HuH-7.5 (cell line): Measurements from ENCODE around the gene HS1BP3.

Source experiments
- DNase-seq: peaks from one replicate; pipeline ENCODE4 v3.0.0; 2011; ENCODE audit warnings: low spot score

Gene HS1BP3

DNA sequence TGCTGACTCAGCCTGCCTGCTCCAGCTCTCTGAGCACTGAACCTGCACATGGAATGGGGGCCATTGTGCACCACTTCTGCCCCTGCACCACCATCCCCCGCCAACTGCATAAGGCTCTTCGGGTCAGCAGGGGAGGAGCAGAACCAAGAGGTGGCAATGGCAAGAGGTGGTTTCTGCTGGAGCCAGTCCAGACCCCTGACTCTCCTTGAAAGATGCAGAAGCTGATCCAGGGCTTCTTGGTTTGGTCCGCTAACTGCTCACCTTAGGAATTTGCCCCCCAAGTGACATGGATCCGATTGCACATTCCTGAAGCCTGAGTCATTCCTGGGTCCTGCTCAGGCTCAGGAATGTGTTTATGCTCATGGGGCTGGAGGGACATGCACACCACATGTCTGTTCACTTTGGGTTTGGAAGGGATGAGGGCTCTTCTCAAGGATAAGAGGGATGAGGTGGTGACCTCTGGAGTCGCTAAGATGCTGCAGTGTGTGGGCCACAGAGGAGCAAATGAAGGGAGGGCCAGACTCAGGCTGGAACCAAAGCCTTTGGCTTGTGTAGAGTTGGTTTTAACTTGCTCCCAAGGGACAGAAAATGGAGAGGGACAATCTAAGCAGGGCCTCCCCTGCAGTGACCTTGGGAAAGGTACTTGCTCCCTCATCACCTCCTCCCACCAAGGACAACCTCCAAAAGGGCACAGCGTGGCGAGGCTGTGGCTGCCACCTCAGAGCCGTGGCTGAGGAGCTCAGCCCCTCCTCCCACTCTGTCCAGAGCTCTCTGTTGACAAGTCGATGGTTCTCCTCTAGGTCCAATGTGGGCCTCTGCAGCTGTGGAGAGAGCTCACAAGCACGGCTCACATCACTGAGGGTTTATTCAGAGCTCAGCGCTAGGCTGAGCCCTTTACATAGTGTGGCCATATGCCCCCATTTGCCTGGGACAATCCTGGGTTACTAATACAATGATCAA, 66.2 kb downstream of the HS1BP3 start:
- peak; percentile 41 for DNase-seq

DNA sequence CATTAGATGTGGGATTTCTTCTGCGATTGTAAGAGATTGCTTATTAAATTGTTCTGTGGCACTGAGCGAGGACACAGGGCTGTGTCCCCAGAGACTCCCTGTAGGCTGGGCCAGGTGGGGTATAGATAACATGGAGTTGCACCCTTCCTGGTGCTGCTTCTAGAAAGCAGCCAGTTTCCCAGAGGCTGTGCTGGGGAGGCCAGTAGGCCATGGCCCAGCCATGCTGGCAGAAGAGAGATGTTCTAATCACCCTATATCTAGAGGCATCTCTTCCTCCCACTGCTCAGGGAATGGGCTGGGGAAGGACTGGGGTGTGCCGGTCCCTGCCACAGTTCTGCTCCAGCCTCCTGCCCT, 66.9 kb downstream of the HS1BP3 start:
- DNase-seq = no peak

DNA sequence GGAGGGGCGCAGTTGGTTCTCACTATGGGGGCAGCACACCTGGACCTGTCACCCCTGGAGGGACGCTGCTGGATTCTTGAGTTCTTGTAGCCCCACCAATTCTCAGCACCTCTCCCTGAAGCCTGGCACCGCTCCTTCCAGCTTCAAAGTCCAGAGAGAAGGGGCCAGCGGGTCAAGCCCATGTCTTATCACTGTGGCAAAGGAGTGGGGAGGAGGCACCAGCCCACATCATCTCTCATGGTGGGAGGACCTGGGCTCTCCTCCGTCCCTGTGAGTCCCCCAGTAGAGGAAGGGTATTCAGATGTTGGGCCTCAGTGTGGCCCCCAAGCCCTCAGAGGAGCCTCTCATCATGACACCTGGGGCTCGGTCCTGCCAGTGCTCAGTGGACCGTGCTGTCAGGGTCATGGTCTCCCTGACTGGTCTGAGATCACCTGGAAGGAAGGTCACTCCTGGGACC, 67.4 kb downstream of the HS1BP3 start:
- no peak for DNase-seq

DNA sequence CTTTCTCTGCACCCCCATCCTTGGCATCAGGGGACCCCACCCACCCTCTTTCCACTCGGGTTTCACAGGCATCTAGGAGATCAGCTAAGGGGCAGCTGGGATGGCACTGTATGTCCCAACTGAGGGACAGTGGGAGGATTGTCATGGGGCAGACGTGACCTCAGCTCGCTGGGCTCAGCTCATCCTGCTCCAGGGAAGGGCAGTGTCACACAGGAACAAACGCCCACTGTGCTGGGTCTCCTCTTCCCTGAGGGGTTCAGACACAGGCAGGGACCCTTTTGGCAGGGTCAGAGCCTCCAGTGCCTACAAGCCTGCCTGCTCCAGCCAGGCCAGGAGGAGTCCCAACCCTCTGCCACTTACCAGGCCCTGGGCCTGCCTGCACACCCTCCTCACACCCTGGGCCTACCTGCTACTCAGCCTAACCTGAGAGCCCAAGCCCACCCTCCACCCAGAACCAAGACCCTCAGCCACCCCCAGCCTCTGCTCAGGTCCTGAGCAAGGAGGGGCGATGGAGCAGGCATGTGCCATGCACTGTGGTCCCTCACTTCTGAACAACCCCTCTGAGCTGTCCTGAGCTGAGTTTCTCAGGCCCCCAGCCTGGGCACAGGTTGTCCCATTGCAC, 68.2 kb downstream of the HS1BP3 start:
- no peak for DNase-seq

DNA sequence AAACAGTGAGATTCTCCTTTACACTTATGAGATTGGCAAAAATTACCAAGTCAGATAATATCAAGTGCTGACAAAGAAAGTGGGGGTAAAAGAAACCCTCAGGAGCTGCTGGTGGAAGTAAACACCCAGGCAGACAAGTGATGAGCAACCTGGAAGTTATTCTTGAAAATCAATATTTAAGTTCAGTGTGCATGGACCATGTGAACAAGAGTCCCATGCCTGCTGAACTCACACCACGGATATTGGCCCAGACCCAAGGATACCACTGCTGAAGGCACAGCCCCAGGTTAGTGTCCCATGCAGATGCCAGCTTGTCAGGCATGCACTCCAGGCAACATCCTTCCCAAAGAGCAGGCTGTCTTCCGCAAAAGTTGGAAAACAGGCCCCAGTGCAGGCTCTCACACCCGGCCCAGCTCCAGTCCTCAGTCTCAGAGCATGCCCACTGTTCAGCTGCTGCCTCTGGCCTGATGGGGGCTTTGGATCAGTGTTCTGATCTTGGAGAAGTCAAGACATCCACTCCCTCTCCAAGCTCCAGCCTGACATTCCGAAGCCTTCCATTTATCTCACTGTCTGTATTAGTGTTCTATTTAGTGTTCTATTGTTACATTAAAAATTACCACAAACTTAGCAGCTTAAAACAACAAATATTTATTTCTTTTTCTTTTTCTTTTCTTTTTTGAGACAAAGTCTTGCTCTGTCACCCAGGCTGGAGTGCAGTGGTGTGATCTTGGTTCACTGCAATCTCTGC, 70.0 kb downstream of the HS1BP3 start:
- no peak for DNase-seq

DNA sequence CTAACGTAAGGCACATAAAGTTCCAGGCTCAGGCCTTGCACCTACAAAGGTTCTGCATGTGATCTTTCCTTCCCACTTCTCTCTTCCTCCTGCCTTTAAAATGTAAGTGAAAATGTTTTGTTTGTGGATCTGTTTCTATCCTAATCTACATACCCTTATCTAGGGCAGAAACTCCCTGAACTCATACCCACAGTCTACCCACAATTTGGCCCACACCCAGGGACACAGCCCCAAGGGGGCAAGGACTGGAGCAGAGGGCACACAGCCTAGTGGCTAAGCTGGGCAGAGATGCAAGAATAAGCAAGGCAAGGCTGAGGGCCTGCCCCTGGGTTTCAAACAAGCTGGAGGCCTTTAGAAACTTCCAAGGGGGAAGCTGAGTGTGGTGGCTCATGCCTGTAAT, 71.0 kb downstream of the HS1BP3 start:
- DNase-seq = no peak

DNA sequence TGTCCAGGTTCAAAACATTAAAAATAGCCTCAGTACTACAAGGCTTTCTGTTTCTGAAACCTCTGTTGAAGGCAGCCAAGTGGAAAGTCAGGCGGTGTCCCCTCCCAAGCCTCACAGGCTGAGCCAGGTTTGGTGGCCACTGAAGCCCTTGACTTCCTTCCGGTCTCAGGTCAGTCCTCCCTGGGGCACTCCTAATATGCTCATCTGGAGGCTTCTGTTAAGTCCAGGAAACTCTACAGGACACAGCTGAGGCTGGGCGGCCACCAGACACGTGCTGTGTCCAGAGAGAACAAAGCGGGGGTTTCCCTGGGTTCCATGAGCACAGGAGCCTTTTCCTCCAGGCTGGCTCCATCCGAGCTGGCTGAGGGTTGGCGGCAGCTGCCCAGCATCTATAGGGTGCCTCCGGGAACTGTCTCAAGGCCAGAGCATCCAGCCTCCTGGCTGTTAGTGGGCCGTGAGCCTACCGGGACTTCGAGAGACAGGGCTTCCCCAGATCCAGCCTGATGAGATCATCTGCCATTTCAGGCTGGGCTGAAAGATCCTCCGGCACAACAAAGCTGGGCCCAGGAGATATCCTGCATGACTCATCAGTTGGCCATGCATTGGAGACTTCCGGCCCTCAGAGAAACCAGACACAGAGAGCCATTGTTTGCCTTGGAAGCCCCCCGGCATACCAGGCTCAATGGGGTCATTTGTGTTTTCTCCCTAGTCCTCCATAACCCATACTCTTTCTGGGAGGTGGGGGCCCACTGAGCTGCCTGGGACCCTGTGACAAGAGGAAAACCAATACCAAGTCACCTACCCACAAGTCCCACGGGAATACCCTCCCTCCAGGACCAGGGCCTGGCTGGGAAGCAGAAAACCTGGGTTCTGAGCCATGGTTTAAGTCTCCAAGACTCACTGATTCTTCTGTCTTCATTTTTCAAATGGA, 71.7 kb downstream of the HS1BP3 start:
- peak; percentile 46 for DNase-seq

DNA sequence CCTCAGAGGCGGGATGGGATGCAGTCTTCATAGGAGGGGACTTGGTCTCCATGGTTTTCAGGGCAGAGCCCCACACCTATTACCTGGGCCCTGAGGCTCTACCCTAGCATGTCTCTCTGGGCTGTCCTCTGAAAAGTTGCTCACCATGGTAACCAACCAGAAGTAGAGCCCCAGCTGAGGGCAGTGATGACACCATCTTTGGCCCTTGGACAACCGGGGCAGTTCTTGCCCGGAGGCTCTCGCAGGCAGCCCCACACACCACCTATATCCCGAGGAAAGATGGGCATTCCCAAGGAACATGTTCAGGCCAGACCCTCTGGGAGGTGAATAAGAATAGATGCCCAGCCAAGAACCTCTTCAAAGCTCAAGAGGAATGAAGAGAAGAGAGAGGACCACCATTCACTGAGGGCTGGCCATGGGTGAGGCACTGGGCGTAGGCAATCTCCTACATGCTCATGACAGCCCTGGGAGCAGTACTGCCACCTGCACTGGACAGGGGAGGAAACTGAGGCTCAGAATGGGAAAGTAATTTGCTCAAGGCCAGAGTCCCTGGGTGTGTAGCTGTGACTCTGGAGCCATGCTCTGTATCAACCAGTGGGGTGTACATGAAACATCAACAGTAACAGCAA, 72.5 kb downstream of the HS1BP3 start:
- DNase-seq = no peak

DNA sequence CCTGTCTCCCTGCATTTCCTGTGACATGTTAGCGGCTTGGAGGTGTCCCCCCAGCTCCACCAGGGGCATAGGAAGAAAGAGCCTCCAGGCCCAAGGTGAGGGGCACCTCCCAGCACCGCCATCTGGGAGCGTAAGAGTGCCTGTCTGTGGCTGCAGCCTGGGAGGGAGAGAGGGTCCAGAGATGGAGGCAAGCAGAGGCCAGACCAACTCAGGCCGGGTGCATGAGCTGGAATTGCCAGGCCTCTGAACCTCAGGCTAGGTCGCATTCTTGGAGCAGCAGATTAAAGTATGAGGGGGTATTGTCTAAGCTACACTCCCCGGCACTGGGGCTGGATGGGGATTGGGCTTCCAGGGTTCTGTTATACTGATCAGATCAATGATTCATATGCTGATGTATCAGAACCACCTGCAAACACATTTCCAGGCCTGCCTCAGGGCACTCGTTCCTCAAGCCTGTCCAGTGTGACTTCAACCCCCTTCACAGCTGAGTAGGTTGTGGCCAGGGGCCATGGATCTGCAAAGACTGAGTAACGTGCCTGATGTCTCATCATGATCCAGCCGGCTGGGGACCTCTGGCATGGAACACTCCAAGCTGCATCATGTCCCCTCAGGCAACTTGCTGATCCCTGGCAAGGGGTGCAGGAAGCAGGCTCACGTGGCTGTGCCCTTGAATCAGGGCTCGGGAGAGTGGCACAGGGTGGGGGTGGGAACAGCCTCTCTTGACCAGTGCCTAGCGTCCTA, 73.2 kb downstream of the HS1BP3 start:
- no peak for DNase-seq

DNA sequence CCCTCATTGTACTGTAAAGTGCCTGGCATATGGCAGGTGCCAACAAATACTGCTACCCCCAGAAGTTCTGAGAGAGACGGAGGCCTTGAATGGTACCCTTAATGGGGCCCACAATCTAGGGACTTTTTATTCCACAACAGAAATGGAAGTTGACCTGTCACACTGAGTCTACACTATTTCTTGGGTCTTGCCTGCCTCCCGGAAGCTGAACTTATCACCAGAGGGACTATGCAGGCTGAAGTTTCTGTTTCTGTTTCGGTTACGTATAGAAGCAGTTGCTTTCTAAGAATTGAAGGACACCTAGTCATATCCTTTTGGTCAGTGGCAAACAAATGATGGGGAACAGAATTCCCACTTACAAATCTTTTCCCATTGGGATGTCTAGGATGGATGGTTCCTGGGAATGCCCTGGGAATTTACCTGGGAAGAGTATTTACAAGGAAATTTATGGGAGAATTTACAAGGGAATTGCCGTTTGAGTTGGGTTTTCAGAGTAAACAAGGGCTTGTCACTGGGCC, 74.2 kb downstream of the HS1BP3 start:
- DNase-seq = no peak

DNA sequence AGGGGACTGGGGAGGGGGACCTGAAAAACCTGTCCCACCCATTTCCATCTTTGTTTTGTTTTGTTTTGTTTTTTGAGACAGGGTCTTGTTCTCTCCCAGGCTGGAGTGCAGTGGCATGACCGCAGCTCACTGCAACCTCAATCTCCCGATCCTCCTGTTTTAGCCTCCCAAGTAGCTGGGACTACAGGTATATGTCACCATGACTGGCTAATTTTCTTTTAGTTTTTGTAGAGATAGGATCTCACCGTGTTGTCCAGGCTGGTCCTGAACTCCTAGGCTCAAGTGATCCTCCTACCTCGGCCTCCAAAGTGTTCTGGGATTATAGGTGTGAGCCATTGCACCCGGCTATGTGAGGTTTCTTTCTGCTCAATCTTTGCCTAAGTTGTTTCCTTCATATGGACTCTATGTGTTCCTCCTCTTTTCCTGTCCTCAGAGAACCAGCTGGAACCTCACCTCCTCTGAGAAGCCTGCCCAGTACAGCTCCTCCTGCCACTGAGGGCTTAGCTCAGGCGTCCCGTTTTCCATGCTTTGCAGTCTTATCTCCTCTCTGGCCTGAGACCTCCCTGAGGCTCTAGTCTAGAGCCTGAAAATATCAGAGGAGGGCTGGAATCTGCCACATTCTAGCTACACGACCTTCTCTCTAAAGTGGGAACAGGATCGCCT, 74.8 kb downstream of the HS1BP3 start:
- no peak for DNase-seq

DNA sequence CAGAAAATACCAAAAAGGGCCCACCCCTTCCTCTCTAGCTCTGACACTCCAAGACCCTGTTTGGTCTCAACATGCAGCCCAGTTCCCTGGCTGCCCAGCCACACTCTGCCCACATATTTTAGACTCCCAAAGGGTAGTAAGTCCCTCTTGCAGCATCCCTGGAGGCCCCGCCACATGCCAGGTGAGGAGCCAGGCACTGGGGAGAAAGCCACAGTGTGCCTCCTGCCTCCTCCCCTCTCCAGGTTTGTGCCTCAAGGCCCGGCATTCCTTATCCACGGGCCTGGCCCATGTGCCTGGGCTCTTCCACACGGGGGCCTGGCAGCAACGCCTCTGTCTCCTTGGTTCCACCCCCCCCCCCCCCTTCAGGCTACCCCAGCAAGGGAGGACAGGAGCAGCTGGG, 75.5 kb downstream of the HS1BP3 start:
- no peak for DNase-seq

DNA sequence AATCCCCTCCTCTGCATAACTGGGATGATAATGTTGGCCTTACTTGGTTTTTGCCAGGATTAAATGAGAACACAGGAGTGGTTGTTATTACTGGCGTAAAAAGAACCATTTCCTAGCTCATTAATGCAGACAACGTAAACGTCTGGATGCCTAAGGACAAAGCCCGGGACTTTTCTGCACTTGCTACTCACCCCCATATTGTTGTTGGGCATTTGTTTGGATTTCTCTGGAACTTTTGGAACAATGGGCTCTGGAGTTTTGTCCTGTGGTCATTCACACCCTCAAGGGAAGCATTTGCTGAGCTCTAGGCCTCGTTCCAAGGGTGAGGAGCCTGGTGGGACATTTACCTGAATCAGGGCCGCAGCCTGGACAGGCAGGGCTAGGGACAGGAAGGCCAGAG, 76.0 kb downstream of the HS1BP3 start:
- no peak for DNase-seq

DNA sequence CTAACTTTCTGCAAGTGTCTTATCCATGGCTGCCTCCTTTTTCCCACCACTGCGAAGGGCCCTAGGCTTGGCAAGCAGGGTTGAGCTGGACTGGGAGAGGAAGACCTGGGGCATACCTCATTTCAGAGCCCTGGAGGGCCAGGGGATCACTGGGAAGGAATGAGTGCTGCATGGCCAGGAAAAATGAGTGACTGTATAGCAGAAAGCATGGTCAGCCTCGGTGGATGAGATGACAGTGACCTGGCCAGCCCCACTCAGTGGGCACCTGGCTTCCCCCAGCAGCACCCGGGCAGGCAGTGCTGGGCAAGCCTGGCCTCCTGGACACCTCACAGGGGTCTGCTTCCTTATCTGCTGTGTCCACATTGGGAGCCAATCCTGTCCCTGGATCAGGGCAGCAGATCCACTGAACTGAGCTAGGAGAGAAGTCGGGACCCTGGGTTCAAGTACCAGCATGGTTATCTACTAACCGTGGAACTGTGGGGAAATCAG, 76.4 kb downstream of the HS1BP3 start:
- no peak for DNase-seq

DNA sequence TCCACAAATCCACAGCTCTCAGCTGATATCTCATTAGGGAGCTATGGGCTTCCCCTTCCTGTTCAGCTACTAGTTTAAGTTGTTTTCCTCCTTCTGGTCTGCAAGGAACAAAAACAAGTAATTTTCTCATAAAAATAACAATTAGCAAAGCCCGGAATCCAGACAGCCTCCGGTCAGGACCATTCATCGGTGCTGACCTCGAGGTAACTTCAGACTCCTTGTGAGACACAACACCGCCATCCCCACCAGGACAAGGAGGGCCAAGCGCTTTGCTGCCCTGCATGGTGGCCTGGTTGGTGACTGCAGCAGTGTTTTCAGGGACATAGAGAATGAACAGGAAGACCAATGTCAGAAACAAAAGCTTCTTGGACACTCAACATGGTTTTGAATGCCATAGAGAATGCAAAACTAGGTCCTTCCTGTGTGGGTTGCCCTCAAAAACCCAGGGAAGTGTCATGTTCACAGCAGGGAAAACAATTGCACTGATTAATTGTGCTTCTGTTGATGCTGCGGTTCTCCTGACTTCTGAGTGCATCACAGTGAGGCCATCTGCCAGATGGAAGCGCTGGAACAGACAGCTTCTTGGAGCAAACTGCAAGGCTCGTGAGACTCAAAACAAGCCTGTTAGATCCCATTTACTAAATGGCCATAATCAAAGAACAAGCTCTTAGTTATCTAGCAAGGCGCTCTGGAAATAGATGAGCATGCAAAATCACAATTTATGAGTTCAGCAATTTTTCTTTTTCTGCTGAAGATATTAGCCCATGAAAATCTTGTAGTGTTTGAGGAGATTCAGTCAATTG, 77.1 kb downstream of the HS1BP3 start:
- no peak for DNase-seq

DNA sequence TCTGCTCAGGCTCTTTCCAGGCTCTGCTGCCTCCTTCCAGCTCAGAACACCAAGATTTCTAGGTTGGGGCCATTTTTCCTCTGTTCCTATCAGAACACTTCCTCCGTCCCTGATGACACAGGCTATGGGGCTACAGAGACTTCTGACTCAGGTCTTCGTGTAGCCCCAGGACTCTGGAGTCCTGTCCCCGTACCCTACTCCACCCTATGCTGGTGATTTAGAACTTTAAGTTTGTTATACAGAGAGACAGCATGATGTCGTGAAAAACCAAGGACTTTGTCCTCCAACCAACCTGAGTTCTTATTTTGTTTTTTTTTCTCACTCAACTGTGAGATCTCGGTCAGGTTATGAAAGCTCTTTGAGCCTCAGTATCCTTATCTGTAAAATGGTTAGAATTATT, 78.7 kb downstream of the HS1BP3 start:
- no peak for DNase-seq

DNA sequence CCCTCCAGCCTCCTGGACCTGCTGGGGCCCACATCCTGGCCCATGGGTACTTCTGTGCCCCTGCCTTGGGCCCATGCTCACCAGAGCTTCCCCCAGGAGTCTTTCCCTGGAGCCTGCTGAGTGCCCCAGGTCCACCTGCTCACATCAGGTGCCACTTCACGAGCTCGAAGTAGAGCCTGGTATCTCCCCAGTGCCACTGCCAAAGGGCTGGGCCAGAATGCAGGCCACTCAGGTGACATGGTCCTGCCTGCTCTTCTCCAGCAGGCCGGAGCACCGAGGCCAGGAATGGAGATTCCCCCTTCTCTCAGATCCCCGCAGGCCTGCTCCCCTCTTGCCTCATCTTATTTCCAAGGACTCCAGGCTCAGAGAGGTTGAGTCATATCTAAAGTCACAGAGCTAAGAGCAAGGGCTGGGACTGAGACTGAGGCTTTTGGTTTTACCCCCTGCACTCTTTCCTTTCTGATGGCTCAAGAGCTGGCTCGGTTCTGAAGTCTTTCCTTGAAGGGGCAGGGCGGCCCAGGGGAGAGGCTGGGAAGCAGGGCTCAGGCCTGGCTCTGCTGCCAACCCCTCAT, 79.2 kb downstream of the HS1BP3 start:
- no peak for DNase-seq

DNA sequence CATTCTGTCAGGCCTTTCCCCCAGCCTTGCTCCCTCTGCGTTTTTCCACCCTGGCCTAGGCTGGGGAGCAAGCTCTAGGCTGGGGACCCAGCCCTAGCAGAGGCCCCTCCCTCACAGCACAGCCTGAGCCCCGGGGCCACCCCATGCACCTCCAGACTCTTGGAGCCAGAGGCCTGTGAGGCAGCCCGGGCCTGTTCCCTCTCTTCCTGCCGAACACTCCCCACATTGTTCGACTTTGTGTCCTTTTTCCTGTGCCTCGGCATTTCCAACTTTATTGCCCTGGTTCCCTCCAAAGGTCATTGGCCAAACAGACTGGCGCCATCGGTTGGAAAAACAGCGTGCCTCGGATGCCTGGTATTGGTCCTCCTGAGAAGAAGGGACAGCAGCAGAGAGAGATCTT, 79.7 kb downstream of the HS1BP3 start:
- DNase-seq = no peak
